OCI-LY1 (cell line): ENCODE data around the gene GOLPH3L.
A peak's percentile ranks its signal among the peaks of the same experiment; 100 is the strongest.
"Not testable (repeated sequence)": the region's sequence is repeated elsewhere in the genome, so short reads cannot be mapped to it uniquely, and the experiment has no call there.

Experiments
- H2AFZ ChIP-seq: fragments of 200-600 bp; sonication (generic), shearing (Covaris generic); 2 replicates; pipeline ENCODE4 v1.6.0; 2014; ENCODE audit warnings: antibody characterized with exemption, mild to moderate bottlenecking, low read length
- H3F3A ChIP-seq: fragments of 200-600 bp; sonication (generic), shearing (Covaris generic); 2 replicates; pipeline ENCODE4 v1.6.0; 2014; ENCODE audit warnings: mild to moderate bottlenecking, antibody characterized with exemption, low read length, moderate library complexity; ENCODE audit not compliant: insufficient read depth
- H3K27ac ChIP-seq: fragments of 200-600 bp; sonication (generic); 2 replicates; pipeline ENCODE4 v1.5.1; 2014; ENCODE audit warnings: low read length, mixed run types, mild to moderate bottlenecking, low read depth; ENCODE audit not compliant: poor library complexity, severe bottlenecking
- H3K27me3 ChIP-seq: fragments of 200-600 bp; sonication (generic); 2 replicates; pipeline ENCODE4 v1.6.0; 2014; ENCODE audit warnings: antibody characterized with exemption, mild to moderate bottlenecking, low read length, moderate library complexity; ENCODE audit not compliant: insufficient read depth
- H3K36me3 ChIP-seq: fragments of 200-600 bp; sonication (generic); 2 replicates; pipeline ENCODE4 v1.6.1; 2014; ENCODE audit warnings: mild to moderate bottlenecking, antibody characterized with exemption, low read length, moderate library complexity, mixed read lengths; ENCODE audit not compliant: insufficient read depth
- H3K4me1 ChIP-seq: fragments of 200-600 bp; sonication (generic); 2 replicates; pipeline ENCODE4 v1.5.1; 2014; ENCODE audit warnings: mild to moderate bottlenecking, low read length, moderate library complexity; ENCODE audit not compliant: insufficient read depth, severe bottlenecking
- H3K4me2 ChIP-seq: fragments of 200-600 bp; sonication (generic), shearing (Covaris generic); 2 replicates; pipeline ENCODE4 v1.6.1; 2014; ENCODE audit warnings: low read length
- H3K4me3 ChIP-seq: fragments of 200-600 bp; sonication (generic); 2 replicates; pipeline ENCODE4 v1.5.1; 2014; ENCODE audit warnings: low read length, low read depth, mild to moderate bottlenecking, mixed read lengths; ENCODE audit not compliant: poor library complexity, severe bottlenecking
- H3K79me2 ChIP-seq: fragments of 200-600 bp; shearing (Covaris generic); 2 replicates; pipeline ENCODE4 v1.6.1; 2016; ENCODE audit warnings: mixed run types, low read length, mixed read lengths; ENCODE audit not compliant: insufficient read depth
- H3K9ac ChIP-seq: fragments of 200-600 bp; sonication (generic), shearing (Covaris generic); 2 replicates; pipeline ENCODE4 v1.6.1; 2014; ENCODE audit warnings: mild to moderate bottlenecking, low read length, mixed read lengths
- H3K9me2 ChIP-seq: fragments of 200-600 bp; sonication (generic), shearing (Covaris generic); 2 replicates; pipeline ENCODE4 v1.6.1; 2014; ENCODE audit warnings: low read depth, mild to moderate bottlenecking, low read length, mixed read lengths
- H3K9me3 ChIP-seq: fragments of 200-600 bp; shearing (Covaris generic); 2 replicates; pipeline ENCODE4 v1.6.1; 2014; ENCODE audit warnings: low read length, mixed read lengths
- H4K20me1 ChIP-seq: fragments of 200-600 bp; sonication (generic), shearing (Covaris generic); 2 replicates; pipeline ENCODE4 v1.6.0; 2016; ENCODE audit warnings: mild to moderate bottlenecking, low read length; ENCODE audit not compliant: insufficient read depth
- CTCF ChIP-seq: fragments of 200-600 bp; sonication (generic), shearing (Covaris generic); IDR thresholded peaks from 2 replicates; pipeline ENCODE4 v1.5.1; 2017; ENCODE audit warnings: mild to moderate bottlenecking, antibody characterized with exemption, low read length, moderate library complexity, mixed read lengths
- EZH2 ChIP-seq: fragments of 200-600 bp; sonication (generic), shearing (Covaris generic); IDR thresholded peaks from 2 replicates; pipeline ENCODE4 v1.8.0; 2017; ENCODE audit warnings: borderline replicate concordance, mixed run types, mild to moderate bottlenecking, antibody characterized with exemption, low read length, moderate library complexity, mixed read lengths

The GOLPH3L gene

GRCh38 chr1:150626150-150626549 lies 70.8 kb downstream of the GOLPH3L start:
- H3K79me2 ChIP-seq: peaks cover 19% of the 10 kb centered on the region
- H3K27ac ChIP-seq: no peak overlapping the region
- no peaks in the 10 kb centered on the region for H3K9me2 ChIP-seq
- 0 out of 2 replicates have a peak, but pooled peaks cover 3% of the 10 kb centered on the region for H3F3A ChIP-seq
- no peaks in the 10 kb centered on the region for H3K27me3 ChIP-seq
- no peak overlapping the region for H3K4me3 ChIP-seq
- TF ChIP-seq EZH2 (no peak), CTCF (no peak)
- no peaks in the 10 kb centered on the region for H4K20me1 ChIP-seq
- no peaks in the 10 kb centered on the region for H3K9me3 ChIP-seq
- H3K4me1 ChIP-seq: peaks cover 38% of the 10 kb centered on the region
- H3K4me2 ChIP-seq: no peak overlapping the region
- H3K36me3 ChIP-seq: peaks cover 63% of the 10 kb centered on the region
- H3K9ac ChIP-seq: no peak overlapping the region
- H2AFZ ChIP-seq: no peak overlapping the region

- Histone ChIP-seq H3K36me3 (peaks cover 78% of the 10 kb centered on the region), H3K4me1 (peaks cover 33% of the 10 kb centered on the region), H3K79me2 (peaks cover 19% of the 10 kb centered on the region)
- H3K9me2 ChIP-seq, H4K20me1 ChIP-seq, H3F3A ChIP-seq, H3K9ac ChIP-seq, H2AFZ ChIP-seq, H3K4me3 ChIP-seq, H3K9me3 ChIP-seq, H3K27me3 ChIP-seq, H3K4me2 ChIP-seq, H3K27ac ChIP-seq: not testable (repeated sequence)
Observed at GRCh38 chr1:150624546-150624945, 72.4 kb downstream of the GOLPH3L start.

- peaks cover 33% of the 10 kb centered on the region for H3K4me1 ChIP-seq
- H4K20me1 ChIP-seq, H2AFZ ChIP-seq, H3K27ac ChIP-seq, H3K9me3 ChIP-seq, H3F3A ChIP-seq, H3K4me3 ChIP-seq, H3K27me3 ChIP-seq, H3K9me2 ChIP-seq, H3K4me2 ChIP-seq, H3K9ac ChIP-seq: not testable (repeated sequence)
- H3K36me3 ChIP-seq: peaks cover 82% of the 10 kb centered on the region
- peaks cover 19% of the 10 kb centered on the region for H3K79me2 ChIP-seq
Observed at GRCh38 chr1:150624134-150624533, 72.8 kb downstream of the GOLPH3L start.

- no peak overlapping the region for H3K9ac ChIP-seq
- TF ChIP-seq EZH2: no peak
- H3K27ac ChIP-seq: peak overlapping the region; percentile 59
- H2AFZ ChIP-seq: no peak overlapping the region
- H3K79me2 ChIP-seq: peaks cover 5% of the 10 kb centered on the region
- peaks cover 21% of the 10 kb centered on the region for H3K4me1 ChIP-seq
- peaks cover 89% of the 10 kb centered on the region for H3K36me3 ChIP-seq
- no peak overlapping the region for H3K4me3 ChIP-seq
- no peaks in the 10 kb centered on the region for H3F3A ChIP-seq
- no peaks in the 10 kb centered on the region for H3K27me3 ChIP-seq
- no peaks in the 10 kb centered on the region for H3K9me3 ChIP-seq
- H4K20me1 ChIP-seq: no peaks in the 10 kb centered on the region
- no peak overlapping the region for H3K4me2 ChIP-seq
- H3K9me2 ChIP-seq: no peaks in the 10 kb centered on the region
Observed at GRCh38 chr1:150622303-150622975, 74.5 kb downstream of the GOLPH3L start.
